ENCODE data around the gene CYB5D1.
"Not testable (repeated sequence)": the region's sequence is repeated elsewhere in the genome, so short reads cannot be mapped to it uniquely, and the experiment has no call there.

CYB5D1 gene

GRCh38 chr17:7857713-7858521 lies at the start of gene CYB5D1:
TSS of gene CYB5D1 (plus strand) at chr17:7858003. CDS start at chr17:7858135, 132 bp downstream.
- DNase-seq = peak; percentile 92 to 93

- no peak for DNase-seq
Measured at GRCh38 chr17:7809086-7809790, 48.6 kb upstream of the CYB5D1 start.

GRCh38 chr17:7809791-7810343 lies 47.9 kb upstream of the CYB5D1 start:
- not testable (repeated sequence) for DNase-seq

DNA sequence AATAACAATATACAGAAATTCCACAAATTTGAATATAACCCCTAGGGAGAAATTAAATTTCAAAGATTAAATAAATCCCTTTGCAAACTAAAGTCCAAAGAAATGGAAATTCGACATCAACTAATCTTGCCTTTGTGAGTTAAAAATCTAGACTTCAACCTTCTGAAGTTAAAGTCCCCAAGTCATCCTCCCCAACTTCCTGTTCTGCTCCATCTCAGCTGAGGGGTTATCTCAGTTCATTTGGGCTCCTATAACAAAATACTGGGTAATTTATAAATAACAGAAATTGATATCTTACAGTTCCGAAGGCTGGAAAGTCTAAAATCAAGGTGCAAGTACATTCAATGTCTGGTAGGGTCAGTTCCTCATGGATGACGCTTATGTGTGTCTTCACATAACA lies 46.6 kb upstream of the CYB5D1 start:
- no peak for DNase-seq

DNA sequence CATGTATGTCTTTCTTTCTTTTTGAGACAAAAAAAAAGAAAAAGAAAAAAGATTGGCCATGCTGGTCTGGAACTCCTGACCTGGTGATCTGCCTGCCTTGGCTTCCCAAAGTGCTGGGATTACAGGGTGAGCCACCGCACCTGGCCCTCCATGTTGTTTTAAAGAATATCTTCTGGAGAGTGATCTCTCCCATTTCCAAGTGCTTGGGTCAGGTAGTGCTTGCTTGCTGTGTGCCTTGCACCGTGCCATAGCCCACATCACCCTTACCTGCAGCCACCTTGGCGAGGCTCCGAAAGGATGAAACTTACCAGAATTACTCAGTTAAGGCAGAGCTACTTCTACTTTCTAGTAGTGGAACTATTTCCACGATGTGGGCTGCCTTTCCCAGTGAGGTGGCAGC lies 42.8 kb upstream of the CYB5D1 start:
- no peak for DNase-seq

DNA sequence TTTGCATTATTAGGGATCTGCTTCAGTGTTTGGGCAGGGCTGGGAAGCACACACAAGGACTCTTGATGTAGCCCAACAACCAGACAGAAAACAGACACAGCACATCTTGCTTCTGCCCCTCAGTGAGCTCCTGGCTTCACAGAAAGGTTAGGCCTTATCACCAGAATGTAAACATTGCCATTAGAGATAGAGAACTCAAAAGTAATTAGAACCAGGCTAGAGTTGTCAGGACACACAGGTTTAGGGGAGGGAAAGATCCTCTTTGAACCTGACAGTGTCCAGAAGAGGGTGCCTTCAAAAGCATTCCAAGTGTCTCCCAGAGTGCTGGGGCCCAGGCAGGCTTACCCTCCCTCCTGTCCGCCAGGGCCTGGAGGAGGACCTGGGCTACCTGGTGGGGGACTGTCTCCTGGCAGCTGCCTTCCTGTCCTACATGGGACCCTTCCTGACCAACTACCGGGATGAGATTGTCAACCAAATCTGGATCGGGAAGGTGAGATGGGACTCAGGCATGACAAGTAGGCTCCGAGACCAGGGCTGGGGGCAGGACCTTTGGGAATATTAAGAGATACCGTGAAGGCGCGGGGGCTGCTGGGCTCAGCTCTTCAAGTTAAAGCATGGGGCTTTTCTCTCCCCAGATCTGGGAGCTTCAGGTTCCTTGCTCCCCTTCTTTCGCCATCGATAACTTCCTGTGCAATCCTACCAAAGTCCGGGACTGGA lies 40.7 kb upstream of the CYB5D1 start:
- no peak for DNase-seq

DNA sequence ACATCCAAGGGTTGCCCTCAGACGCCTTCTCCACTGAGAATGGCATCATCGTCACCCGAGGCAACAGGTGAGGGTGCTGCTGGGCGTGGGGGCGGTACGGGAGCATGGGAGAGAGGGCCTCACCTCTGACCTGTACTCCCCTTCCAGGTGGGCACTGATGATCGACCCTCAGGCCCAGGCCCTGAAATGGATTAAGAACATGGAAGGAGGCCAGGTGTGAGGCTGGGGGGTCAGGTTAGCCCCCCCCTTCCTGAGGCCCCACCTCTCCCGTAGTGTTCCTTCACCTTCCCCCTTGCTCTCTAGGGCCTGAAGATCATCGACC lies 40.2 kb upstream of the CYB5D1 start:
- no peak for DNase-seq

- DNase-seq = no peak
Measured at GRCh38 chr17:7818026-7818425, 39.8 kb upstream of the CYB5D1 start.

DNA sequence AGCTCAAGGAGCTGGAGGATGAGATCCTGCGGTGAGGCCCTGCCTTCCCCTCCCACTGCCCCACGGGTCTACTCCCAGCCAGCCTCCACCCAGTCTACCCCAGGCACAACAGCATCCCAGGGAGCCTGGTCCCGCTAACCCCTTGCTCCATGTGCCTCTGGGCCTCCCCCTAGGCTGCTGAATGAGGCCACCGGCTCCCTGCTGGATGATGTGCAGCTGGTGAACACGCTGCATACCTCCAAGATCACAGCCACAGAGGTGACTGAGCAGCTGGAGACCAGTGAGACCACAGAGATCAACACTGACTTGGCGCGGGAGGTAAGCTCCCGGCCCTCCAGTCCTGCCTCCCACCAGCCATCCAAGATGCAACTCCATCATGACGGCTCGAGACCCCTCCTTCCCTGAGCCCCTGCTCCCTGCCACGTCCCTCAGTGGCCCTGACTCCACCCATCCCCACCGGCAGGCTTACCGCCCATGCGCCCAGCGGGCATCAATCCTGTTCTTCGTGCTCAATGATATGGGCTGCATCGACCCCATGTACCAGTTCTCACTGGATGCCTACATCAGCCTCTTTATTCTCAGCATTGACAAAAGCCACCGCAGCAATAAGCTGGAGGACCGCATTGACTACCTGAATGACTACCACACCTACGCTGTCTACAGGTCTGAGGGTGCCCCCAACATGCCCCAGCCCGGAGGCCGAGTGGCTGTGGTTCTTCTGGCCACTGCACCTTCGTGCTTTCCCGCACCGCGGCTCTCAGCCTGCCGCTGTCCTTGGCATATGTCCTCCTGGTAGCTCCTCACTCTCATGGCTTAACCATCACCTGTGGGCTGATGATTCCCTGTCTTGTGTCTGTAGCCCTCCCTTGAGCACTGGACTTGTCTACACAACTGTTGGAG lies 38.8 kb upstream of the CYB5D1 start:
- DNase-seq = no peak

DNA sequence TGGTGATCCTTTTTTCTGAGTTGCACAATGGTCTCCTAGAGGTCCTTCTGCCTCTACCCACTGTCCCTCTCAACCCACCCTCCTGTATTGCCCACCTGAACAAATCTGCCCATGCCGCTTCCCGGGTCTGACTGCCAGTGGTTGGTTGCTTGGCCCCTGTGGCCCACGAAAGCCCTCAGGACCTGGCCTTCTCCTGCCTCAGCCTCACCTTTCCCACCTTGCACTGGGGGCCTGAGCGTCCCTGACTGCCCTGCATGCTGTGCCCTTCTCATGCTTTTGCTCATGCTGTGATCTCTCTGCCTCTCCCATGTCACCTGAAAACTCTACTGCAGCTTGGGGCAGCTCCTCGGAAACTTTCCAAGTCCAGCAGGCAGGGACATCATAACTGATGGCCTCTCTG lies 37.6 kb upstream of the CYB5D1 start:
- no peak for DNase-seq

- DNase-seq = no peak
Measured at GRCh38 chr17:7822126-7822525, 35.7 kb upstream of the CYB5D1 start.

GRCh38 chr17:7823581-7824001 lies 34.2 kb upstream of the CYB5D1 start:
- no peak for DNase-seq

DNA sequence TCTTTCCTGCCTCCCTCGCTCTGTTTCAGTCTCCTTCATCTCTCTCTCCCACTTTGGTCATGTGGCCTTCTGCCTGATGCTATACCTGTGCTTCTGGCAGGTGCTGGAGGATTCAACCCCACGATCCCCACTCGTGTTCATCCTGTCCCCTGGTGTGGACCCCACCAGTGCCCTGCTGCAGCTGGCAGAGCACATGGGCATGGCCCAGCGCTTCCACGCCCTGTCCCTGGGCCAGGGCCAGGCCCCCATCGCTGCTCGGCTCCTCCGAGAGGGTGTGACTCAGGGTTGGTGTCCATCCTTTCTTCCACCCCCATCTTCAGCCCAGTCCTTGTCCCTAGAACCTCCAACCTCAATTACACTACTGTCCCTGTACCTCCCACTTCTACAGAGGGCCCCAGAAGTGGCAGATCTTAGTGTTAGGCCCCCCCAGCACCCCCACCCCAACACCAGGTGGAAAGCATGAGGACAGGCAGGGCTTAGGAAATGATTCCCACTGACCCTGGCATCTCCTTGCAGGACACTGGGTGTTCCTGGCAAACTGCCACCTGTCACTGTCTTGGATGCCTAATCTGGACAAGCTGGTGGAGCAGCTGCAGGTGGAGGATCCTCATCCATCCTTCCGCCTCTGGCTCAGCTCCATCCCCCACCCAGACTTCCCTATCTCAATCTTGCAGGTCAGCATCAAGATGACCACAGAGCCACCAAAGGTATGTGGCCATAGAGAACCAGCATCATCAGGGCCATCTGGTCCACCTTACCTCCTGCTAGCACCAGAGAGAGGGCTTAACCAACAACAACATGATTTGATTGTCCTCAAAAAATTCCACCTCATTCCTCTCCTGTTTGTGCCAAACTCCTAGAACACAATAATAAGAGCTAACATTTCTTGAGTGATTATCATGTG lies 33.5 kb upstream of the CYB5D1 start:
- no peak for DNase-seq

- DNase-seq = no peak
Measured at GRCh38 chr17:7825206-7825990, 32.4 kb upstream of the CYB5D1 start.

GRCh38 chr17:7830616-7831015 lies 27.2 kb upstream of the CYB5D1 start:
- no peak for DNase-seq

- DNase-seq = no peak
Measured at GRCh38 chr17:7831233-7831632, 26.6 kb upstream of the CYB5D1 start.

GRCh38 chr17:7832431-7832830 lies 25.4 kb upstream of the CYB5D1 start:
- no peak for DNase-seq

GRCh38 chr17:7833011-7833794 lies 24.6 kb upstream of the CYB5D1 start:
- no peak for DNase-seq

- DNase-seq = peak; percentile 92 to 94
Measured at GRCh38 chr17:7833795-7834541, 23.8 kb upstream of the CYB5D1 start, which contains the start of gene KDM6B. TSS of gene KDM6B (plus strand) at chr17:7834217. CDS start at chr17:7845555, 11,338 bp downstream.

Measured in activated T-cell treated with anti-CD3 and anti-CD28 coated beads, Interleukin-2, amount 50 U/mL, for 48 hours (primary cell).